GM21786 (cell line): ENCODE data around the gene RNF121.
"Not testable (repeated sequence)": the region's sequence is repeated elsewhere in the genome, so short reads cannot be mapped to it uniquely, and the experiment has no call there.

ENCODE experiments used
- ATAC-seq: cut with Tn5 transposase; IDR thresholded peaks from one replicate; pipeline ENCODE4 v1.9.1; 2021; ENCODE audit not compliant: unreplicated experiment

RNF121 gene

DNA sequence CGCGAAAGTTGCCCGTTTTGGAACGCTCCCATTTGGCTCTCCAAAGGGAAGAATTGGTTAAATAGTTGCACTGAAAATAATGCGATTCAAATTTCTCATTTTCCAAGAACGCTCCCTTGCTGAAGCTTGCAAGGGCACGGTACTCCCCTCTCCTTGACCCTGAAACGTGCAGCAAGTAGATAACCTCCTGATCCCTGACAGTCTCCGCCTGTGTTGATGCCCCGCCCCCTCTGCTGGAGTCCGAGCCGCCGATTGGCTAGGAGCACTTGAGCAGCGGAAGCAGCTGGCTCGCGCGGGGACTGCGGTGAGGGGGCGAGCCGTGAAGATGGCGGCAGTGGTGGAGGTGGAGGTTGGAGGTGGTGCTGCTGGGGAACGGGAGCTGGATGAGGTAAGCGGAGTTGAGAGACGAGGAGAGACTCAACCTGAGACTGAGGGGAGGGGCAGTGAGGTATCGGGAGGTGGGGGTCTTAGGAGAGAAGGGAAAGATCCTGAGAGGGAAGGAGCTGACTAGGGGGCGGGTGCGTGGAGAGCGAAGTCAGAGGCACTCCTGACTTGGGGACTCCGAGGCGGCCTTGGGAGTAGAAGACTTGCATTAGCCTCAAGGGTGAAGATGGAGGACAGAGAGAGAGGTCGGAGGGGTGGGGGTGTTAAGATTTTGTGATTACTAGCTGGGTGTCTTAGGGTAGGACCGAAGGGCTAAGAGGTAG, at the start of gene RNF121:
Gene RNF121 (plus strand): TSS at position 310 of the 707 bp plus-strand sequence. CDS start 16 bp downstream, at position 326.
- peak; percentile 80 for ATAC-seq

DNA sequence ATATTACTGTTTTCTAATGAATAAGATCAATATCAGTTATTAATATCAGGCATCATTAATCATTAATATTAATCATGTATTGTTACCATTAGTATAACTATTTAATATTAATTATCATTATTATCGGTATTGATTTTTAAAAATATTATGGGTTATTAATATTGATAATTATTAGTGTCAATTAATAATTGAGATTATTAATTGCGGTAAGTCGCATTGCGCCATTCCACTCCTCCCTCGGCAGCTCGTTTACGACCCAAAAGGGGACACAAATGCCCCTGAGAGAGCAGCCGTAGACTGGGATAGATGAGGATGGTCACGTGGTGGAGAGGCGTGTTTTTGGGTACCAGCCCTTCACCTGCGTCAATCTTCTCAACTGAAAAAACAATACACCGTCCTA, 43.0 kb upstream of the RNF121 start:
- not testable (repeated sequence) for ATAC-seq

DNA sequence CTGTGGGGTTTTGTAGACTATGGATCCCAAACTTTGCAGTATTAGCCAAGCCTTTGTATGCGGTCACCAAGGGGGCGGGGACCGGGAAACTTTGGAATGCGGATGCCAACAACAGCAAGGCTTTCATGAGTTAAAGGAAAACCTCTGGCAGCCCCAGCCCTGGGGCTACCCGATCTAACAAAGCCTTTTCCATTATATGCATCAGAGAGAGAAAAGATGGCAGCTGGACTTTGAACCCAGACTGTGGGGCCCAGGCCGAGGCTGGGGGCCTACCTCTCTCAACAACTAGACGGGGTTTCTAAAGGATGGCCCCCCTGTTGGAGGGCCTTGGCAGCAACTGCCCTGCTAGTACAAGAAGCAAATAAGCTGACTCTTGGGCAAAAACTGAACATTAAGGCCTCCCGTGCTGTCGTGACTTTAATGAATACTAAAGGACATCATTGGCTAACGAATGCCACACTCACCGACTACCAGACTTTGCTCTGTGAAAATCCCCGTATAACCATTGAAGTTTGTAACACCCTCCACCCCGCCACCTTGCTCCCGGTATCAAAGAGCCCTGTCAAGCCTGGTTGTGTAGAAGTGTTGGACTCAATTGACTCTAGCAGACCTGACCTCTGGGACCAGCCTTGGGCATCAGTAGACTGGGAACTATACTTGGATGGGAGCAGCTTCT, 40.4 kb upstream of the RNF121 start:
- not testable (repeated sequence) for ATAC-seq

DNA sequence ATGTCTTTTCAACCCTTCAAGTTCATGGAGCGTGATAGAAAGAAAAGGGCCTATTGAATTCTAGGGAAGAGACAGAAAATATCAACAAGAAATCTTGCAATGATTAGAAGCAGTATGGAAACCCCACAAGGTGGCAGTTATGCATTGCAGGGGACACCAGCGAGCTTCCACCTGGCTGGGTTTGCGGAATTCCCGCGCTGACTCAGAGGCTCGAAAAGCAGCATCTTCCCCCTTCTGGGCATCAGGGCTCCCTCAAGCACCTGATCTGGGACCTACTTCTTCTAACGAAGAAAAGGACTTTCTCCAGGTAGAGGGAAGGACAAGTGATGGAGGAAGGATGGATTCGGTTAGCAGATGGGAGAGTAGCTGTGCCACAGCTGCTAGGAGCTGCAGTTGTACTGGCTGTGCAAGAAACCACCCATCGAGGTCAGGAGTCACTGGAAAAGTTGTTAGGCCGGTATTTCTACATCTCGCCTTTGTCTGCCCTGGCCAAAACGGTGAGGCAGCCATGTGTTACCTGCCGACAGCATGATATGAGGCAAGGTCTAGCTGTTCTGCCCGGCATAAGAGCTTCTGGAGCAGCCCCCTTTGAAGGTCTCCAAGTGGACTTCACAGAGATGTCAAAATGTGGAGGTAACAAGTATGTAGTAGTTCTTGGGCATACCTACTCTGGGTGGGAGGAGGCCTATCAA, 39.5 kb upstream of the RNF121 start:
- not testable (repeated sequence) for ATAC-seq

DNA sequence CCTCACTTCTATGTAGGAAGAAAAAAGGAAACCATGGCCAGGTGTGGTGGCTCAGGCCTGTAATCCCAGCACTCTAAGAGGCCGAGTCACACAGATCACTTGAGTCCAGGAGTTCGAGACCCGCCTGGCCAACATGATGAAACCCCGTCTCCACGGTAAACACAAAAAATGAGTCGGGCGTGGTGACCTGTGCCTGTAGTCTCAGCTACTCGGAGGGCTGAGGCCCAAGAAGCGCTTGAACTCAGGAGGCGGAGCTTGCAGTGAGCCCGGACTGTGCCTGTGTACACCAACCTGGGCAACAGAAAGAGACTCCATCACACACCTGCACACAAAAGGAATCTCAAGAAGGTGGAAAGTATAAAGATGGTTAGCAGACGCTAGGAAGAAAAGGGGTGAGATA, 32.9 kb upstream of the RNF121 start:
- no peak for ATAC-seq

DNA sequence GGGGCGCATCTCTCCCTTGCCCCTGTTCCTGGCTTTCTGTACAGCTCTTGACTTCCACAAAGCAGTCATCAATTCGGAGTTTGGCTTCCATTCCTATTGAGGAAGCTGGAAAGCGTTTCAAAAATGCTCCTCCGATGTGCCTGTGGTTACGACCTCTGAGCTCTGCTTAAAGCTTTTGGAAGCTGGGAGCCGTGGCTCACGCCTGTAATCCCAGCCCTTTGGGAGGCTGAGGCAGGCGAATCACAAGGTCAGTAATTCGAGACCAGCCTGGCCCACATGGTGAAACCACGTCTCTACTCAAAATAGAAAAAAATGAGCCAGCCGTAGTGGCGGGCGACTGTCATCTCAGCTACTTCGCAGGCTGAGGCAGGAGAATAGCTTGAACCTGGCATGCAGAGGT, 27.7 kb upstream of the RNF121 start:
- ATAC-seq, result not testable (repeated sequence)

DNA sequence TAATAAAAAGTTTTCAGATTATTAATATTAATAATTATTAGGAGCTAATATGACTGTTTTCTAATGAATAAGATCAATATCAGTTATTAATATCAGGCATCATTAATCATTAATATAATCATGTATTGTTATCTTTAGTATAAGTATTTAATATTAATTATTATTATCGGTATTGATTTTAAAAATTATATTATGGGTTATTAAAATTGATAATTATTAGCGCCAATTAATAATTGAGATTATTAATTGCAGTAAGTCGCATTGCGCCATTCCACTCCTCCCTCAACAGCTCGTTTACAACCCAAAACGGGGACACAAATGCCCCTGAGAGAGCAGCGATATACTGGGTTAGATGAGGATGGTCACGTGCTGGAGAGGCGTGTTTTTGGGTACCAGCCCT, 20.6 kb upstream of the RNF121 start:
- no peak for ATAC-seq

DNA sequence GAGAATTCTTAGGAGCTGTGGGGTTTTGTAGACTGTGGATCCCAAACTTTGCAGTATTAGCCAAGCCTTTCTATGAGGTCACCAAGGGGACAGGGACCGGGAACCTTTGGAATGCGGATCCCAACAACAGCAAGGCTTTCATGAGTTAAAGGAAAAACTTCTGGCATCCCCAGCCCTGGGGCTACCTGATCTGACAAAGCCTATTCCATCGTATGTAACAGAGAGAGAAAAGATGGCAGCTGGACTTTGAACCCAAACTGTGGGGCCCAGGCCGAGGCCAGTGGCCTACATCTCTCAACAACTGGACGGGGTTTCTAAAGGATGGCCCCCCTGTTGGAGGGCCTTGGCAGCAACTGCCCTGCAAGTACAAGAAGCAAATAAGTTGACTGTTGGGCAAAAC, 18.1 kb upstream of the RNF121 start:
- not testable (repeated sequence) for ATAC-seq

DNA sequence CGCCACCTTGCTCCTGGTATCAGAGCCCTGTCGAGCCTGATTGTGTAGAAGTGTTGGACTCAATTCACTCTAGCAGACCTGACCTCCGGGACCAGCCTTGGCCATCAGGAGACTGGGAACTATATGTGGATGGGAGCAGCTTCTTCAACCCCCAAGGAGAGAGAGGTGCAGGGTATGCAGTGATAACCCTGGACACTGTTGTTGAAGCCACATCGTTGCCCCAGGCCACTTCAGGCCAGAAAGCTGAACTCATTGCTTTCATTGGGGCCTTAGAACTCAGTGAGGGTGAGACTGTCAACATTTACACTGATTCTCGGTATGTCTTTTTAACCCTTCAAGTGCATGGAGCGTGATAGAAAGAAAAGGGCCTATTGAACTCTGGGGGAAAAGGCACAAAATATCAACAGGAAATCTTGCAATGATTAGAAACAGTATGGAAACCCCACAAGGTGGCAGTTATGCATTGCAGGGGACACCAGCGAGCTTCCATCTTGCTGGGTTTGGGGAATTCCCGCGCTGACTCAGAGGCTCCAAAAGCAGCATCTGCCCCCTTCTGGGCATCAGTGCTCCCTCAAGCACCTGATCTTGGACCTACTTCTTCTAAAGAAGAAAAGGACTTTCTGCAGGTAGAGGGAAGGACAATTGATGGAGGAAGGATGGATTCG, 17.4 kb upstream of the RNF121 start:
- ATAC-seq, result not testable (repeated sequence)

DNA sequence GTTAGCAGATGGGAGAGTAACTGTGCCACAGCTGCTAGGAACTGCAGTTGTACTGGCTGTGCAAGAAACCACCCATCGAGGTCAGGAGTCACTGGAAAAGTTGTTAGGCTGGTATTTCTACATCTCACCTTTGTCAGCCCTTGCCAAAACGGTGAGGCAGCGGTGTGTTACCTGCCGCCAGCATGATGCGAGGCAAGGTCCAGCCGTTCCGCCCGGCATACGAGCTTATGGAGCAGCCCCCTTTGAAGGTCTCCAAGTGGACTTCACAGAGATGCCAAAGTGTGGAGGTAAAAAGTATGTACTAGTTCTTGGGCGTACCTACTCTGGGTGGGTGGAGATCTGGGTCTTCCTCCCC, 16.9 kb upstream of the RNF121 start:
- not testable (repeated sequence) for ATAC-seq

DNA sequence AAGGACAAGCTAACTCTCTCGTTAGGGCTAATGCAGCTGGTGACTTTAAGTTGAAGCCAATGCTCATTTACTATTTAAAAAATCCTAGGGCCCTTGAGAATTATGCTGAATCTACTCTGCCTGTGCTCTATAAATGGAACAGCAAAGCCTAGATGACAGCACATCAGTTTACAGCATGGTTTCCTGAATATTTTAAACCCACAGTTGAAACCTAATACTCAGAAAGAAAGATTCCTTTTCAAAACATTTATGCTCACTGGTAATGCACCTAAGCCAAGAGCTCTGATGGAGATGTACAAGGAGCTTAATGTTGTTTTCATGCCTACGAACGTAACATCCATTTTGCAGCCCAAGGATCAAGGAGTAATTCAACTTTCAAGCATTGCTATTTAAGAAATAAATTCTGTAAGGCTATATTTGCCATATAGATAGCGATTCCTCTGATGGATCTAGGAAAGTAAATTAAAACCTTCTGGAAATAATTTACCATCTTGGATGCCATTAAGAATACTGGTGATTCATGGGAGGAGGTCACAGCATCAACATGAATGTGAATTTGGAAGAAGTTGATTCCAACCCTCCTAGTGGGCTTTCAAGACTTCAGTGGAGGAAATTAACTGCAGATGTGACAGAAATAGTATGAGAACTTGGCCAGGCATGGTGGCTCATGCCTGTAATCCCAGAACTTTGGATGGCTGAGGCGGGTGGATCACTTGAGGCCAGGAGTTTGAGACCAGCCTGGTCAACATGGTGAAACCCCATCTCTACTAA, 14.9 kb upstream of the RNF121 start:
- no peak for ATAC-seq

DNA sequence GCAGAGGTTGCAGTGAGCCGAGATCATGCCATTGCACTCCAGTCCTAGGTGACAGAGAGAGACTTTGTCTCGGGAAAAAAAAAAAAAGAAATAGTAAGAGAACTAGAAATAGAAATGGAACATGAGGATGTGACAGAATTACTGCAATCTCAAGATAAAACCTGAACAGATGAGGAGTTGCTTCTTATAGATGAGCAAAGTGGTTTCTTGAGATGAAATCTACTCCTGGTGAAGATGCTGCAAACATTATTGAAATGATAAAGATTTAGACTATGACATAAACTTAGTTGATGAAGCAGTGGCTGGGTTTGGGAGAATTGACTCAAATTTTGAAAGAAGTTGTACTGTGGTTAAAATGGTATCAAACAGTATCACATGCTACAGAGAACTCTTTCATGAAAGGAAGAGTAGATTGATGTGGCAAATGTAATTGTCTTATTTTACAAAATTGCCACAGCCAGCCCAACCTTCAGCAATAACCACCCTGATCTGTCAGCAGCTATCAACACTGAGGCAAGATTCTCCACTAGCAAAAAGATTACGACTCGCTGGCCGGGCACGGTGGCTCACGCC, 14.1 kb upstream of the RNF121 start:
- no peak for ATAC-seq

DNA sequence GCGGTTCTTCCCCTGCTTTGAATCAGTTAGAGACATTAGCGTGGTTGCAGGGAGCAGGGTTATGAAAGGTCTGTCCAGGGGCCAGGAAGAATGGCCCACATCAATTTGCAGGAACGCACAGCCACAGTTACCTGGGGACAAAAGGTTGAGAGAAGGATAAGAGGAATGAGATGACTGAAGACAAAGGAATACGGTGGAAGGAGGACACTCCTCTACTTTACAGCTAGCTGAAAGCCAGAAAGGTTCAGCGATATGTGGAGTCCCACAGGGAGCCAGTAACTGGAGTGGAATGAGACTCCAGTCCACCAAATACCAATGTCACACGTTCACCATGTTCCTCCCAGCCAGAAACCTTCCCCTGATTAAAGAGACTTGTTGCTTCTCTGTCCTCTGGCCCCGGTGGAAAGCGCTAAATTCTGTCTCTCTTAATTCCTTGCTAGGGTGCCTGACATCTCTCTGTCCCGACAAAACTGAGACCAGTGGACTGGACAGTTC, 11.2 kb upstream of the RNF121 start:
- ATAC-seq, result no peak

DNA sequence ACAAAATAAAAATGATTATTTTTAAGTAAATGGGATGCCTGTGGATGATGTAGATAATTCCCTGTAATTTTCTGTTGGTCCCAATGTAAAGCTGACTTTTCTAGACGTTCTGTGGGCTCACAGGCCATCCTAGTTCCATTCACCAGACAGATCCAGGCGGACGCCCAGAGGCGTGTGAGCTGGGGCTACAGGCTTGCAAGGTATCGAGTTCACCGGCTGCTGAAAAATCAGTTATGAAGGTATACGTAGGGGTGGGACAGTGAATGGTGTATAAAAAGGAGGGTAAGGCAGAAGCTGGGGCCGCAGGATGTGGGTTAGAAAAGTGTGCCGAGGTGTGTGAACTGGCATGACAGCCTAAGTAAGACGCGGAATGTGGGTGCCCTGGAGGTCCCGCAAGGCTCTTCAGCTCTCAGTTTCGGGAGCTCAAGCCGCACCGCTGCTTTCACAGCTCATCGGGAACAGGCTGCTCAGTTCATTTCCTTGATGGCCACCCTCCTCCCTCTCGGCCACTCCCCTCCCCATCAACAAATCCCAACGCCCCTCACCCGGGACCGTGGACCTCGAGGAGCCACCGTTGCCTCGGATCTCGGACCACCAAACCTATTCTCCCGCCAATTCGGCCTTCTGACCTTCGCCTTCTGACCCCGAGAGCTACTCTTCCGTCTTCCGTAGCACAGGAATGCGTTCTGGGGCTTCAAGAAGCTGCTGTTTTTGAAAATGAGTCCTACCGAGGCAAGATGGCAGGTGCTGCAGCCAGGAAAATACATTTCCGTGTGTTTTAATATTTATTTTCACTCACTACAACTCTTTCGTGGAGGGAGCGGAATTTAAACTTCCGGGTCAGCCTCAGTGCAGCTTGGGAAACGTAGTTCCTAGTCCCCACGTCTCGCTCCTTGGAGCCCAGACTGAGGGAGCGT, 768 bp upstream of the RNF121 start, which contains the start of gene XNDC1N:
Gene XNDC1N (minus strand): TSS at position 775 of the 917 bp plus-strand sequence. CDS start 5,241 bp downstream, outside the sequence.
- peak; percentile 77 for ATAC-seq

DNA sequence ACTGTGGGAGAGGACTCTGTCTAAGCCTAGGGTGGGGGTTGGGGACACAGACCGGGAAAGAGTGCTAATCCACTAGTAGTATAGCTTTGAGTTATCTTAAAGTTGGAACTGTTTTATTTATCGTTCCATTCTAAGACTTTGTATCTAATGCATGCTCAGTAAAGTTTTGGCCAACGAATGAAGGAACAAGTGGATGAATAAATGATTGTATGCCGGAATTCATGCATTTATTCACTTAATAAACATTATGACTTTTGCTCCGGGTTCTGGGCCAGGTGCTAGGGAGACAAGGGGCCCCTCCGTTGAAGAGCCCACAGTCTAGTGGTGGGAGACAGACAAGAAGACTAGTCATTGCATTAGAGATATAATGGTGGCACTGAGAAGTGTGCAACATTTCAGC, 645 bp downstream of the RNF121 start:
- ATAC-seq, result no peak

DNA sequence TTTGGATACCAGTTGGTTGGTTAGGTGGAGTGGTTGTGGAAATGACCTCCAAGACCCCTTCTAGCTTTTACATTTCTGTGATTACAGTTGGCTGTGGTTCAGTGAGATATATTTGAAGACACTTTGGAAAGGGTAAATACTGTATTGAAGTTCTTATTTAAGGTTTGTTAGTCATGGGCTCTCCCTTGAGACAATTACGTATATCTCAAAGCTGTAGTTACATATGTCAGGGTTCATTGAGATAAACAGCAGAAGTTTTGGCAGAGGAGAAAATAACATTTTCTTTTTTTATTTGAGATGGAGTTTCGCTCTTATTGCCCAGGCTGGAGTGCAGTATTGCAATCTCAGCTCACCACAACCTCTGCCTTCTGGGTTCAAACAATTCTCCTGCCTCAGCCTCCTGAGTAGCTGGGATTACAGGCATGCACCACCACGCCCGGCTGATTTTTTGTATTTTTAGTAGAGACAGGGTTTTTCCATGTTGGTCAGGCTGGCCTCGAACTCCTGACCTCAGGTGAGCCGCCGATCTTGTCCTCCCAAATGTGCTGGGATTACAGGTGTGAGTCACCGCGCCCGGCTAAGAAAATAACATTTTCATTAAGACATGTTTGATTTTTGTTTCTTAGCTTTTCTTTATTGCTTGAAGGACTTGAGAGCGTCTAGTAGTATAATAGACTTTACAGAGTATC, 1.9 kb downstream of the RNF121 start:
- ATAC-seq, result no peak

DNA sequence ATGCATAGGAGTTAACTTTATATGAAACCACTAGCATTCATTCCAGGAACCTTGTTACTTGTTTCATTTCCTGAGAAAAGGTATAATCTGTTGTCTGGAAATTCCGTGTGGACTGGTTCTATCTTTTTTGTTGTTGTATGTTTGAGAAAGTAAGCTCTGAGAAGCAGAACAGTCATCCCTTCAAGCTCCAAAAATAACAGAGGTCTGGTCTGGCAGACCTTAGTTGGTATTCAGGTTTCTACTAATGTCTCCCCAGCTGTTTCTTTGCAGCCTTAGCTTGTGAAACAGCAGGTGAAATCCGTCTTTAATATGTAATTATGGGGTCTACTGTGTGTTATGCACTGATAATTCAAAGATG, 2.4 kb downstream of the RNF121 start:
- ATAC-seq, result no peak

DNA sequence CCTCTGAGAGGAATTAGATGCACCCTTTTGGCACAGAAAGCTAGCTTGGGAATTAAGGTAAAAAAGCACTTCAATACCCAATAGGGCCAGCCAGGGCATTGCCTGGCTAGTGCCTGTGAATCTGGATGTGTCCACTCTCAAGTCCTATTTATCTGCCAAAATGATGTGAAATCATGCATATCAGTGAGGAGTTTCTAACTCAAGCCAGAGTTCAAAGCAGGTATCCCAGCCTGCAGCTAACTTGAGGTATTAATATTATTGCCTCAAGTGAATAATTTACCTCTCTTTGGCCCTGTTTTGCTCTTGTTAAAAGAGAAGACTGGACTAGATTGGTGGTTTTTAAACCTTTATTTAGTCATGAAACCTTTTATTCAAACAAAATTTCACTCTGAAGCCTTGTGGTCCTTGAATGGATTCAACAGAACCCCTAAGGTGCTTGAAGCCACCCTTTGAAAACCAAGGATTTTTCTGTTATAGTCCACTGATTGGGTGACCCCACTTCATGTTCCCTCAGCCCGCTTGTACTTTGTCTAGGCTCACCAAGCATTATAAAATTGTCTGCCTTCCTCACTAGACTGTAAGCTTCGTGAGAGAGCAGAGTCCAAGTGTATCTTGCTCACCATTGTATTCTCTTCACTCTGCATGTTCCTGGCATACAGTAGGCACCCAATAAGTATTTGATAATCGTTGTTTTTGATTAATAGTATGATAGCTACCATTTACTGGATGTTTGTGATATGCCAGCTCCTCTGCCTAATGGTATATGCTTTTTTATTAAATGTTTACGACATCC, 4.5 kb downstream of the RNF121 start:
- ATAC-seq, result no peak
